A673 (cell line): Measurements from ENCODE around the gene FGF5. TPM values are rescaled to one million over a fixed set of nuclear protein-coding genes. Genes with fewer than 3 reads are reported as not detected.

Experiments used
- BruUV-seq: library from RNA; stranded (reverse); fragments of 400-500 nt; replicated peaks from 2 replicates; lab custom pipeline; 2021; lab: Mats Ljungman, UMichigan
- CTCF ChIA-PET: fragments of 300-600 bp; sonication (Branson Sonifier 250); formaldehyde crosslinking; loops from one replicate; lab custom pipeline; 2022; ENCODE audit warnings: antibody characterized with exemption; lab: Charles Lee
- POLR2A ChIA-PET: fragments of 300-600 bp; sonication (Branson Sonifier 250); formaldehyde crosslinking; loops from one replicate; lab custom pipeline; 2022; ENCODE audit warnings: antibody characterized with exemption; ENCODE audit not compliant: low non-redundant PET; lab: Charles Lee
- DNase-seq: peaks from one replicate; pipeline ENCODE4 v3.0.0-alpha.2; 2015; ENCODE audit warnings: low spot score
- H3K27ac ChIP-seq: fragments of 200-600 bp; sonication (generic); 2 replicates; pipeline ENCODE4 v1.5.1; 2016; ENCODE audit warnings: mixed run types, low read depth, mild to moderate bottlenecking, mixed read lengths, antibody characterized with exemption, low read length; ENCODE audit not compliant: poor library complexity, severe bottlenecking
- H3K27me3 ChIP-seq: fragments of 200-600 bp; sonication (generic); replicated peaks from 2 replicates; pipeline ENCODE4 v1.6.1; 2017; ENCODE audit warnings: mixed run types, low read depth, mild to moderate bottlenecking, mixed read lengths, antibody characterized with exemption, low read length; ENCODE audit not compliant: insufficient read depth, poor library complexity
- H3K36me3 ChIP-seq: fragments of 200-600 bp; sonication (generic); 2 replicates; pipeline ENCODE4 v1.6.1; 2016; ENCODE audit warnings: mixed run types, mild to moderate bottlenecking, mixed read lengths, antibody characterized with exemption, low read length; ENCODE audit not compliant: insufficient read depth, poor library complexity, severe bottlenecking
- H3K4me1 ChIP-seq: fragments of 200-600 bp; sonication (generic); 2 replicates; pipeline ENCODE4 v1.6.1; 2017; ENCODE audit warnings: mixed run types, mild to moderate bottlenecking, mixed read lengths, antibody characterized with exemption, low read length; ENCODE audit not compliant: insufficient read depth, poor library complexity, severe bottlenecking
- H3K4me3 ChIP-seq: fragments of 200-600 bp; sonication (generic); 2 replicates; pipeline ENCODE4 v1.5.1; 2016; ENCODE audit warnings: low read depth, mixed run types, mild to moderate bottlenecking, mixed read lengths, low read length; ENCODE audit not compliant: poor library complexity, severe bottlenecking
- H3K9me3 ChIP-seq: fragments of 200-600 bp; sonication (generic); 2 replicates; pipeline ENCODE4 v1.6.1; 2016; ENCODE audit warnings: mixed run types, low read depth, mild to moderate bottlenecking, mixed read lengths, antibody characterized with exemption, low read length; ENCODE audit not compliant: poor library complexity, severe bottlenecking
- EZH2 ChIP-seq: fragments of 200-600 bp; sonication (generic); IDR thresholded peaks from 2 replicates; pipeline ENCODE4 v1.6.1; 2017; ENCODE audit warnings: borderline replicate concordance, low read depth, mild to moderate bottlenecking, mixed read lengths, antibody characterized with exemption, low read length; ENCODE audit not compliant: poor library complexity, severe bottlenecking
- intact Hi-C: fragments of 100-400 bp; cut with micrococcal nuclease; formaldehyde crosslinking; loops from one replicate; pipeline ENCODE4 v1.10.0; 2022; ENCODE audit not compliant: unreplicated experiment
- total RNA-seq: library from RNA; stranded (reverse); gene quantifications from 2 replicates; pipeline ENCODE4 v1.2.3, GENCODE V29; 2021
- TF ChIP-seq, protein P1 (sequence below): fragments of 300-800, 200-600 bp; sonication (generic); conservative IDR thresholded peaks from 2 replicates; pipeline ENCODE4 v1.5.1; 2017; ENCODE audit warnings: low read depth, mild to moderate bottlenecking, antibody characterized with exemption, low read length, moderate library complexity, mixed read lengths

Gene FGF5
- total RNA-seq, 1 experiment from 2014 or later: not detected

DNA sequence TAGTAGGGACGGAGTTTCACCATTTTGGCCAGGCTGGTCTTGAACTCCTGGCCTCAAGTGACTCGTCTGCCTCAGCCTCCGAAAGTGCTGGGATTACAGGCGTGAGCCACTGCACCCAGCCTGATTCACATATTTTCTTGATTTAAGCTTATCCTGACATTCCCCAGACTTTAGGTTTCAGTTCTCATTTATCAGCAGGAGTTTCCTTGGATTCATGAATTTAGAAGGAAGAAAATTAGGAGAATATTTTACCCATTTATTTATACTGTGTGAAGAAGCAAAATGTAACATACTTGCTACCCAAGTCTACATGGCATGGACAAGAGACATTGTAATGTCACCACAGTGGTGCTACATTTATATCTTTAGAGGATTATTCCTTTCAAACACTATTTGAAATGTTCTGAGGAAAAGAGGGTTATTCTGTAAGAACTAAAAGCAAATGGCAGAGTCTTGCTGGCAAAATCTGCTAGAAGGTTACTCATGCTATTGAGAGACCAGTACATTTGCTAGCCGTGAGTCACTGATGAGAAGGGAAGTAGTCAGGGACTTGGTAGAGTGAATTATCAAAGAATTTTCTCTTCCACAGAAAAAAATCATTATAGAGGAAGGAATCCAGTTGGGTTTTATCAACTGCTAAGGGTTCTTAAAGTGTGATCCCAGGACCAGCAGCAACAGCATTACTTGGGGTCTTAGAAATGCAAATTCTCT lies 43.0 kb downstream of the FGF5 start:
- no TSS peak for BruUV-seq
- H3K36me3 ChIP-seq: no peaks in the 10 kb centered on the region
- H3K9me3 ChIP-seq: no peaks in the 10 kb centered on the region
- H3K4me3 ChIP-seq: no peak overlapping the region
- CTCF ChIA-PET: no interaction called here
- H3K4me1 ChIP-seq: peaks cover 4% of the 10 kb centered on the region
- no peak for TF ChIP-seq EZH2
- TF ChIP-seq, protein P1, sequence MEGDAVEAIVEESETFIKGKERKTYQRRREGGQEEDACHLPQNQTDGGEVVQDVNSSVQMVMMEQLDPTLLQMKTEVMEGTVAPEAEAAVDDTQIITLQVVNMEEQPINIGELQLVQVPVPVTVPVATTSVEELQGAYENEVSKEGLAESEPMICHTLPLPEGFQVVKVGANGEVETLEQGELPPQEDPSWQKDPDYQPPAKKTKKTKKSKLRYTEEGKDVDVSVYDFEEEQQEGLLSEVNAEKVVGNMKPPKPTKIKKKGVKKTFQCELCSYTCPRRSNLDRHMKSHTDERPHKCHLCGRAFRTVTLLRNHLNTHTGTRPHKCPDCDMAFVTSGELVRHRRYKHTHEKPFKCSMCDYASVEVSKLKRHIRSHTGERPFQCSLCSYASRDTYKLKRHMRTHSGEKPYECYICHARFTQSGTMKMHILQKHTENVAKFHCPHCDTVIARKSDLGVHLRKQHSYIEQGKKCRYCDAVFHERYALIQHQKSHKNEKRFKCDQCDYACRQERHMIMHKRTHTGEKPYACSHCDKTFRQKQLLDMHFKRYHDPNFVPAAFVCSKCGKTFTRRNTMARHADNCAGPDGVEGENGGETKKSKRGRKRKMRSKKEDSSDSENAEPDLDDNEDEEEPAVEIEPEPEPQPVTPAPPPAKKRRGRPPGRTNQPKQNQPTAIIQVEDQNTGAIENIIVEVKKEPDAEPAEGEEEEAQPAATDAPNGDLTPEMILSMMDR: no peak
- peaks cover 64% of the 10 kb centered on the region for H3K27me3 ChIP-seq
- no peak overlapping the region for H3K27ac ChIP-seq
- intact Hi-C loops: no loop called here
- POLR2A ChIA-PET: interaction anchor here (0.6 kb wide), 1 partner anchor 9 kb away, joined by 3 read pairs; no protein-coding TSS in a partner anchor
- DNase-seq: no peak

DNA sequence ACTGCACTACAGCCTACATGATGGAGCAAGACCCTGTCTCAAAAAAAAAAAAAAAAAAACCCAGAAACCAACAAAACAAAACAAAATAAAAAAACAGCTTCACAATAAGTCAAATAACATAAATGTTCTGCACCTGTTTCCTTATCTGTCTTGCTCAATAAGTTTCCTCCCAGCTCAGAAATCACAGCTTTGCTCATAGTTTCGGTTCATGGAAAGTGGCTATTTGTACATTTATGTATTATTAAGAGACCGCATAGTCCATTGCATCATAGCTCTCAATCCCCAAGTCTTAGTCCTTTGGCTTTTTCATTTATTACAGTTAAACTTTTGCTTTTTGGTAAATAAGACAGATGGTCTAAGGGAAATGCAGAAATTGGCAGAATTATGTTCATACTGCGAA lies 44.7 kb downstream of the FGF5 start:
- CTCF ChIA-PET: interaction anchor here (0.8 kb wide), 1 partner anchor 1604 kb away, joined by 5 read pairs; no protein-coding TSS in a partner anchor
- TF ChIP-seq EZH2: no peak
- TF ChIP-seq, protein P1: no peak
- BruUV-seq: no TSS peak
- Histone ChIP-seq H3K27me3 (peaks cover 51% of the 10 kb centered on the region), H3K27ac (no peak overlapping the region), H3K9me3 (no peaks in the 10 kb centered on the region), H3K36me3 (no peaks in the 10 kb centered on the region), H3K4me1 (peaks cover 4% of the 10 kb centered on the region), H3K4me3 (no peak overlapping the region)
- intact Hi-C loops: no loop called here
- POLR2A ChIA-PET: no interaction called here
- no peak for DNase-seq

DNA sequence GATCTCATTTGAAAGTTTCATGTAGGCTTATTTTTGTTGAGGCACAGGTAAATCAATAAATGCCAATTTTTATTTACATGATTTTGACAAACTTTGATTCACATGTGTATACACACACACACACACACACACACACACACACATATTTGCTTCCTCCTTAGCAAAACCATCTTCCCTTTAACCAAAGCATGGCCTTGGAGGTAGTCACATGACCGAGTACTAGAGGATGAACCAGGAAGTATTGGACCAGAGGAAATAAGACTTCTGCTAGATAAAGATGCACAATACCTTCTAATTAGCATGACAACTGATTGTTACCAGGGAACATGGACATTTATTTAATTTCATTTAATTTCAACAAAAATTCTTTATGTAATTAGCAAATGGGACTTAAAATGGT lies 45.7 kb downstream of the FGF5 start:
- TF ChIP-seq EZH2: no peak
- TF ChIP-seq, protein P1: no peak
- ChIA-PET POLR2A (no interaction called here), CTCF (no interaction called here)
- Histone ChIP-seq H3K27ac (no peak overlapping the region), H3K9me3 (no peaks in the 10 kb centered on the region), H3K4me3 (no peak overlapping the region), H3K36me3 (no peaks in the 10 kb centered on the region), H3K27me3 (peaks cover 56% of the 10 kb centered on the region), H3K4me1 (peaks cover 4% of the 10 kb centered on the region)
- intact Hi-C loops: no loop called here
- DNase-seq: no peak
- no TSS peak for BruUV-seq
